GM19193 (cell line): ENCODE results near the gene GTF2H1.

Experiments
- POLR2A ChIP-seq: IDR thresholded peaks from 4 replicates; pipeline ENCODE4 v1.6.1; 2011; ENCODE audit not compliant: insufficient read depth, insufficient read length; ENCODE audit errors: extremely low read depth

GTF2H1 gene

DNA sequence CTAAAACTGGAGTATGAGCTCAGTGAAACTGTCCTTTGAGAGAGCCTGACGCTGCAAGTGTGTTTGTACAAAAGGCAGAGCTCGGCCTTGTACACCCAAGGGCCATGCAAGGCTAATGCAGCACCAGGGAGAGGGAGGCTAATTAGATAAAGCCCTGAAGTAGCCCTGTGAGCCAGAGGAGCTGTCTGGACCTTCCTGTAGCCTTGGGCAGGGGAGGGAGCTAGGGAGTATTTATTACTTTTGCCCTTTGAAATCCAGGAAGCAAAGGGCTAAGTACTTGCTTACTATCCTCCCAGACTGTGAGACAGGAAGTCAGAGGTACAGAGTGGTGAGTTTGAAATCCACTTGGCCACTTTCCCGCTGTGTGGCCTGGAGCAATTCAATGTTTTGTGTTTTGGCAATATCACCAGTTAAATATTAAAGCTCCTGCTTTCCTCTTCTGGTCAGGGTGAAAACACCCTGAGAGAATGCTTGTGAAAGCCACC lies 61.8 kb downstream of the GTF2H1 start:
- TF ChIP-seq POLR2A: peak; percentile 58

- no peak for TF ChIP-seq POLR2A
Measured at GRCh38 chr11:18390088-18390487, 67.7 kb downstream of the GTF2H1 start.

GRCh38 chr11:18392434-18393321 lies 70.3 kb downstream of the GTF2H1 start:
- no peak for TF ChIP-seq POLR2A

DNA sequence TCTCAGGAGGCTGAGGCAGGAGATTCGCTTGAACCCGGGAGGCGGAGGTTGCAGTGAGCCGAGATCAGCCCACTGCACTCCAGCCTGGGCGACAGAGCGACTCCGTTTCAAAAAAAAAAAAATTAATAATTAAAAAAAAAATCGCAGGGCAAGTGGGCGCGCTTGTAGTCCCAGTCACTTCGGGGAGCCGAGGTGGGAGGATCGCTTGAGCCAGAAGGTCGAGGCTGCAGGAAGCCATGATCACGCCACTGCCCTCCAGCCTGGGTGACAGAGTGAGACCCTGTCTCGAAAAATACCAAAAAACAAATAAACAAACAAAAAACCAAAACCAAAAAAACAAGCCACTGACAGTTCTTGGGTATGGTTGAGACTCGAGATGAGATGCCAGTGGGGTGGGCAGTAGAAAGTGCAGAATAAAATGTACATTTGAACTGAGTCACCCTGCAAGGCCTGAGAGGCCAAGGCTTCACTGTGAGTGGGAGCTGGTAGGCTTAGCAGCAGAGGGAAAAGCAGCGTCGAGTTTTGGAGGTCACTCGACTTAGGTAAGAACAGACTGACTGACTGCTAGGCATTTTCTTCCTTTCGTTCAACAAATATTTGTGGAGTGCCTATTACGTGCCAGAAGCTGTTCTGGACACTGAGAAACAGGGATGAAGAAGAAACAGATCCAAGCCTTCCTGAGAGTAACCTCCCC lies 71.4 kb downstream of the GTF2H1 start:
- no peak for TF ChIP-seq POLR2A

DNA sequence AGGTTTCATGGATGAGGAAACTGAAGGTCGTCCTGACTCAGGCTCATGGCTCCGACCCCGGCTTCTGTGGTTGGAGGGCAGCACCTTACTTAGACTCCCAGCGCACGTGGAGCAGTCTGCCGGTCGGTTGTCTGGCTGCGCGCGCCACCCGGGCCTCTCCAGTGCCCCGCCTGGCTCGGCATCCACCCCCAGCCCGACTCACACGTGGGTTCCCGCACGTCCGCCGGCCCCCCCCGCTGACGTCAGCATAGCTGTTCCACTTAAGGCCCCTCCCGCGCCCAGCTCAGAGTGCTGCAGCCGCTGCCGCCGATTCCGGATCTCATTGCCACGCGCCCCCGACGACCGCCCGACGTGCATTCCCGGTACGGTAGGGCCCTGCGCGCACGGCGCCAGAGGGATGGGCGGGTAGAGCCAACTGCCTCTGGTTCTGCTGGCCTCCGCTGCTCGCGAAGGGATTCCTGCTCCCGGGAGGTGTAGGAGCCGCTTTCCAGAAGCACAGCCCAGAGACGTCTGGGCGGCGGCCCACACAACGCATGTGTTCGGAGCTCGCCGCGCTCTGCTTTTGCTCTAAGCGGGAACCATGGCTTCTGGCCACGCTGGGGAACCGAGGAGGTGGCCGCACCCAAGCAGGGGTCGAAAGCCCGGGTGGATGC lies 72.0 kb downstream of the GTF2H1 start, which contains the start of gene LDHA:
Gene LDHA (plus strand): TSS at position 289 of the 653 bp plus-strand sequence. CDS start 2,280 bp downstream, outside the sequence.
- TF ChIP-seq POLR2A: peak; percentile 99

- no peak for TF ChIP-seq POLR2A
Measured at GRCh38 chr11:18394928-18395734, 72.8 kb downstream of the GTF2H1 start.

DNA sequence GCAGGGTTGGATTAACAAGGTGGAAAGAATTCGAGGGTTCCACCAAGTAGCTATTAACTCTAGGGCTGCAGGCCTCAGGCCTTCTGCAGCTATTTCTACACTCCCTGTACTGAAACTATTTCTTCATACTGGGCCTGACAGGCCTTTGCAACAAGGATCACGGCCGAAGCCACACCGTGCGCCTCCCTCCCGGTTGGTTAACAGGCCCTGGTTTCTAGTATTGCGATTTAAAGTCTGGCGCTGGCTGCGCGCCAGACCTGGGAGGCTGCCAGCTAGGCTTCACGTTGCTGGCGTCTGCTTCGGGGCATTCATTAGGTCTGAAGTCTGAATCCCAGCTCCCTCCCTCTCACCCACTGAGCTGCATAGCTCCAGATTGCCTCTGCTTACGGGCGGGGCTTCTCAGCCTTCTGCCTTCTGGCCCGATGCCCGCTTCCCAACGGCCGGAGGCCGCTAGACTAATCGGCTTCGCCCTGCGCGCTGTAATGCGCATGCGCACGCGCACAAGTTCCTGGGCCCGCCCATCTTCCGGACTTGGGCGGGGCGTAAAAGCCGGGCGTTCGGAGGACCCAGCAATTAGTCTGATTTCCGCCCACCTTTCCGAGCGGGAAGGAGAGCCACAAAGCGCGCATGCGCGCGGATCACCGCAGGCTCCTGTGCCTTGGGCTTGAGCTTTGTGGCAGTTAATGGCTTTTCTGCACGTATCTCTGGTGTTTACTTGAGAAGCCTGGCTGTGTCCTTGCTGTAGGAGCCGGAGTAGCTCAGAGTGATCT lies 73.6 kb downstream of the GTF2H1 start:
- peak; percentile 76 for TF ChIP-seq POLR2A

DNA sequence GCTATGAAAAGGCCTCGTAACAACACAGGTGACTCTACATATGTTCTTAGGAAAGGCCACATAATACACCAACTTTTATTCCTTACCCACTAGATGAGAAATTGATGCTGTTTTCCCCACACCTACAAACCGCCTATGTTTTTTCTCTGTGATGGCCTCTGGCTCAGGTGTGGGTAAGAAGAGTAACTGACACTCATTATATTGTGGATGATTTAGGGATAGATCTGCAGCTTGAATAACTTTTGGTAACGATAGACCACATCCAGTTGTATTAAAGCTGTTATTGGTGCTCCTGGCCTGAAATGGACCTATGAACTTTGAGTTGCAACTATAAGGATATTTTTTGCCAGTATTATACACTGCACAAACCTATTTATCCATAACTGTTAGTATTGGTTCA lies 75.6 kb downstream of the GTF2H1 start:
- TF ChIP-seq POLR2A: no peak

GRCh38 chr11:18404062-18404461 lies 81.7 kb downstream of the GTF2H1 start:
- TF ChIP-seq POLR2A: no peak

DNA sequence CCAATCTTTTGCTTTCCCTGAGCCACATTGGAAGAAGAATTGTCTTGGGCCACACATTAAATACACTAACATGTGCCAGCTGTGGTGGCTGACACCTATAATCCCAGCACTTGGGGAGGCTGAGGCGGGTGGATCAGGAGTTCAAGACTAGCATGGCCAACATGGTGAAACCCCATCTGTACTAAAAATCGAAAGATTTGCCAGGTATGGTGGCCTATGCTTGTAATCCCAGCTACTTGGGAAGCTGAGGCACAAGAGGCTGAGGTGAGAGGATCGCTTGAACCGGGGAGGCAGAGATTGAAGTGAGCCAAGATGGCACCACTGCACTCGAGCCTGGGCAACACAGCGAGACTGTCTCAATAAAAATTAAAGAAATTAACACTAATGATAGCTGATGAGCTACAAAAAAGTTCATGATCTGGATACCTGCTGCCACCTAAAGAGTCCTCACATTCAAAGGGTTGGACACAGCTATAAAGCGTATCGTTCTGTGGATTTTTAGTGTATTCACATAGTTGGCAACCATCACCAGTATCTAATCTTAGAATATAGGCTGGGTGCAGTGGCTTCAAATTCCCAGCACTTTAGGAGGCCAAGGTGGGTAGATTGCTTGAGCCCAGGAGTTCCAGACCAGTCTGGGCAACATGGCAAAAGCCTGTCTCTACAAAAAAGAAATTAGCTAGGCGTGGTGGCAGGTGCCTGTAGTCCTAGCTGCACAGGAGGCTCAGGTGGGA lies 86.4 kb downstream of the GTF2H1 start:
- TF ChIP-seq POLR2A: peak; percentile 14

- no peak for TF ChIP-seq POLR2A
Measured at GRCh38 chr11:18416459-18416858, 94.1 kb downstream of the GTF2H1 start.
